HG02884 (cell line): ENCODE results near the gene UBTD1.

Experiments
- ATAC-seq: cut with Tn5 transposase; IDR thresholded peaks from one replicate; pipeline ENCODE4 v1.9.1; 2021; ENCODE audit warnings: mild to moderate bottlenecking, moderate library complexity; ENCODE audit not compliant: unreplicated experiment

UBTD1 gene

GRCh38 chr10:97607095-97607636 is 108.4 kb downstream of the UBTD1 start:
- ATAC-seq: no peak

DNA sequence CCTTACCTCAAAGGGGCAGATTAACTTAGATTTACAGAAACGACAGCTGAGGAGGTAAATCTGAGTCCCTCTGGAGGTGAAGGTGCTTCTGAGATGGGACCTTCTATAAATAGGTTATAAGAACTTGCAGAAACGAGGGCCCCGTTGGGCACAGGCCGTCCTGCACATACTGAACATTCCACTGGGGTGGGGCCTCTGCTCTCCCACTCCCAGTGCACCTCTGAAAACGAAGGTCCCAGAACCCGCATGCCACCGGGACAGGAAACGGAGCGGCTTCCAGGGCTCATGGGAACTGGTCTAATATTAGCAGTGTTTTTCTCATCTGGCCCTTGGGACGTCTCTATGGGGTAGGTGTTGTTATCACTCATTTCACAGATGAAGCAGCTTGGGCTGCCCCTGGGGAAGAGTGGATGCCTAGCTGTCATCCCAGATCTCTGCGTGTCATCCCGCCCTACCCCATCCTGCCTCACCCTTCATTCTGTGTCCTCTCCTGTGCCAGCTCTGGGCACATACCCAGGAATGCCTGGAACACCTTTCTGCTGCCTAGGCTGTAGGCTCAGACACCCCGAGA is 110.4 kb downstream of the UBTD1 start:
- ATAC-seq: no peak

DNA sequence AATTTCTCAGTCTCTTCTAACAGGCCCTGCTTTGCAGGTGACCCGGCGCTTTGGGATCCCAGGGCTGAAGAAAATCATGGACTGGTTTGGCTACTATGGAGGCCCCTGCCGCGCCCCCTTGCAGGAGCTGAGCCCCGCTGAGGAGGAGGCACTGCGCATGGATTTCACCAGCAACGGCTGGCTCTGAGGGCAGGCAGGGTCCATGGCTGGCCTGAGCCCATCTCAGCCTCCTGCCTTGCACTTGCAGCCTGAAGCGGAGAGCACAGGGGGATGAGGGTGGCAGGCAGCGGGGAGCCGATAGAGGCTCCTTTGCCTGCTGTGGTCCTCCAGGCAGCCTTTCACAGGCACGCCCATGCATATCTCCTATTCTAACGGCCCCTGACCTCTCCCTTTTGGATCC is 112.7 kb downstream of the UBTD1 start:
- ATAC-seq: no peak

DNA sequence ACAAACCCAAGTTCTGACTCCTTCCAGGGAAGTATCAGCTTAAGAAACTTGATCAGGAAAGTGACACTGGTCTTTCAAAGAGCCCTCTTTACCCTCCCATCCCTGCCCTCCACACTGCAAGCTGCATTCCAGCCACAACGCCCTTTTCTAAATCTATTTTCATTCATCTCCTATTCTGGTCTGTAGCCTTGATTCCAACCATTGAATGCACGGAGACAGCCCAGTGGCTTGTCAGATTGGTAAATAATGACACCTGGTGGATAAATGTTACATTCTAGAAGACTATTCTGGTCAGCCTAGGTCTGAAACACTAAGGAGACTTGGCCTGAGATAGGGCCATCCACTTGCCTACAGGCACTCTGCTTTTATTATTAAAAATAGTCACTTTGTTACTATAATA is 113.7 kb downstream of the UBTD1 start:
- ATAC-seq: no peak

GRCh38 chr10:97618285-97618684 is 119.6 kb downstream of the UBTD1 start:
- ATAC-seq: no peak

GRCh38 chr10:97618733-97619132 is 120.0 kb downstream of the UBTD1 start:
- no peak for ATAC-seq
